ENCODE results near the gene SLBP. TPM values are rescaled to one million over a fixed set of nuclear protein-coding genes. Genes with fewer than 3 reads are reported as not detected.

The SLBP gene
- polyA plus RNA-seq, 3 donors, result 39.6 to 63.7 (median 59.1) TPM

- Mint-ChIP-seq H3K27ac (no peak overlapping the region), H3K4me3 (no peak overlapping the region), H3K36me3 (peaks cover 80 to 100% of the 10 kb centered on the region in 2 donors), H3K9me3 (peaks cover 20 to 41% (median 30%) of the 10 kb centered on the region in 7 donors), H3K4me1 (peaks cover 4% of the 10 kb centered on the region), H3K27me3 (ENCODE audit: low read depth in 3 of 3) (peaks cover 0 to 1% (median 0%) of the 10 kb centered on the region in 3 donors)
- 100% methylated on average over 6 of the region's 9 CpGs for WGBS (ENCODE audit: insufficient coverage)
- TF ChIP-seq CTCF (IDR thresholded peaks at IDR 0.05), result no peak
- H2AFZ ChIP-seq (ENCODE audit: insufficient read depth, low read depth, low read length, poor library complexity, severe bottlenecking), result no peak overlapping the region
- no peaks in the 10 kb centered on the region for H3K4me1 ChIP-seq (ENCODE audit: control insufficient read depth in 1 of 2, insufficient read depth in 2 of 2, low read length in 2 of 2)
- no peak overlapping the region for H3K27ac ChIP-seq (ENCODE audit: low read depth in 1 of 2, low read length in 2 of 2)
- peaks cover 41% of the 10 kb centered on the region for H4K20me1 ChIP-seq (ENCODE audit: insufficient read depth, low read length)
- peaks cover 40% of the 10 kb centered on the region for H3K79me2 ChIP-seq (ENCODE audit: insufficient read depth, low read length)
- H3K36me3 ChIP-seq (replicated peaks in 1 of 2; ENCODE audit: control insufficient read depth in 1 of 2, insufficient read depth in 2 of 2, low read length in 2 of 2), result peaks cover 95 to 100% of the 10 kb centered on the region in 2 donors
- no peak overlapping the region for H3K4me2 ChIP-seq (replicated peaks; ENCODE audit: extremely low read depth, low read length, poor library complexity, severe bottlenecking)
- no peak overlapping the region for H3K4me3 ChIP-seq (replicated peaks in 1 of 3; ENCODE audit: low read depth in 2 of 3, low read length in 3 of 3)
- peaks cover 20 to 32% of the 10 kb centered on the region in 2 donors for H3K9me3 ChIP-seq (replicated peaks in 1 of 2; ENCODE audit: control insufficient read depth in 1 of 2, insufficient read depth in 1 of 2, low read length in 2 of 2)
- no peak overlapping the region for H3K9ac ChIP-seq (ENCODE audit: insufficient read depth, low read length, poor library complexity, severe bottlenecking)
- H3K27me3 ChIP-seq (ENCODE audit: control insufficient read depth in 2 of 2, insufficient read depth in 2 of 2, low read length in 2 of 2), result no peaks in the 10 kb centered on the region
- intact Hi-C loops (cut with micrococcal nuclease), result no loop called here
- DNase-seq, result no peak
Observed at GRCh38 chr4:1739358-1739757, 27.2 kb upstream of the SLBP start.

GRCh38 chr4:1738410-1738809, 26.3 kb upstream of the SLBP start:
- no peak for TF ChIP-seq CTCF (IDR thresholded peaks at IDR 0.05)
- no peaks in the 10 kb centered on the region for H3K4me1 ChIP-seq (ENCODE audit: control insufficient read depth in 1 of 2, insufficient read depth in 2 of 2, low read length in 2 of 2)
- Mint-ChIP-seq H3K36me3 (peaks cover 80 to 100% of the 10 kb centered on the region in 2 donors), H3K27me3 (ENCODE audit: low read depth in 3 of 3) (peaks cover 0 to 3% (median 0%) of the 10 kb centered on the region in 3 donors), H3K4me1 (peaks cover 4% of the 10 kb centered on the region), H3K4me3 (no peak overlapping the region), H3K9me3 (peaks cover 20 to 49% (median 30%) of the 10 kb centered on the region in 7 donors), H3K27ac (peak overlapping the region in 1 of 7 donors; percentile 86)
- no peaks in the 10 kb centered on the region for H3K27me3 ChIP-seq (ENCODE audit: control insufficient read depth in 2 of 2, insufficient read depth in 2 of 2, low read length in 2 of 2)
- WGBS (ENCODE audit: insufficient coverage), result 100% methylated on average over 4 of the region's 4 CpGs
- intact Hi-C loops (cut with micrococcal nuclease), result no loop called here
- no peak overlapping the region for H3K4me3 ChIP-seq (replicated peaks in 1 of 3; ENCODE audit: low read depth in 2 of 3, low read length in 3 of 3)
- no peak overlapping the region for H3K9ac ChIP-seq (ENCODE audit: insufficient read depth, low read length, poor library complexity, severe bottlenecking)
- peaks cover 20 to 32% of the 10 kb centered on the region in 2 donors for H3K9me3 ChIP-seq (replicated peaks in 1 of 2; ENCODE audit: control insufficient read depth in 1 of 2, insufficient read depth in 1 of 2, low read length in 2 of 2)
- H3K79me2 ChIP-seq (ENCODE audit: insufficient read depth, low read length), result peaks cover 48% of the 10 kb centered on the region
- H2AFZ ChIP-seq (ENCODE audit: insufficient read depth, low read depth, low read length, poor library complexity, severe bottlenecking), result no peak overlapping the region
- H4K20me1 ChIP-seq (ENCODE audit: insufficient read depth, low read length), result peaks cover 50% of the 10 kb centered on the region
- H3K27ac ChIP-seq (ENCODE audit: low read depth in 1 of 2, low read length in 2 of 2), result no peak overlapping the region
- DNase-seq, result no peak
- H3K36me3 ChIP-seq (replicated peaks in 1 of 2; ENCODE audit: control insufficient read depth in 1 of 2, insufficient read depth in 2 of 2, low read length in 2 of 2), result peaks cover 94 to 100% of the 10 kb centered on the region in 2 donors
- no peak overlapping the region for H3K4me2 ChIP-seq (replicated peaks; ENCODE audit: extremely low read depth, low read length, poor library complexity, severe bottlenecking)
